ENCODE measurements around the gene PTCH2.

GRCh38 chr1:44862829-44863401 lies 19.9 kb upstream of the PTCH2 start:
- TF ChIP-seq, protein P1, sequence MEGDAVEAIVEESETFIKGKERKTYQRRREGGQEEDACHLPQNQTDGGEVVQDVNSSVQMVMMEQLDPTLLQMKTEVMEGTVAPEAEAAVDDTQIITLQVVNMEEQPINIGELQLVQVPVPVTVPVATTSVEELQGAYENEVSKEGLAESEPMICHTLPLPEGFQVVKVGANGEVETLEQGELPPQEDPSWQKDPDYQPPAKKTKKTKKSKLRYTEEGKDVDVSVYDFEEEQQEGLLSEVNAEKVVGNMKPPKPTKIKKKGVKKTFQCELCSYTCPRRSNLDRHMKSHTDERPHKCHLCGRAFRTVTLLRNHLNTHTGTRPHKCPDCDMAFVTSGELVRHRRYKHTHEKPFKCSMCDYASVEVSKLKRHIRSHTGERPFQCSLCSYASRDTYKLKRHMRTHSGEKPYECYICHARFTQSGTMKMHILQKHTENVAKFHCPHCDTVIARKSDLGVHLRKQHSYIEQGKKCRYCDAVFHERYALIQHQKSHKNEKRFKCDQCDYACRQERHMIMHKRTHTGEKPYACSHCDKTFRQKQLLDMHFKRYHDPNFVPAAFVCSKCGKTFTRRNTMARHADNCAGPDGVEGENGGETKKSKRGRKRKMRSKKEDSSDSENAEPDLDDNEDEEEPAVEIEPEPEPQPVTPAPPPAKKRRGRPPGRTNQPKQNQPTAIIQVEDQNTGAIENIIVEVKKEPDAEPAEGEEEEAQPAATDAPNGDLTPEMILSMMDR (IDR thresholded peaks at IDR 0.05) = no peak
- TF ChIP-seq EP300 (IDR thresholded peaks at IDR 0.05) = no peak

Measured in tibial nerve (tissue), 4 donors.